ENCODE data around the gene TRMT1. TPM values are rescaled to one million over a fixed set of nuclear protein-coding genes. Genes with fewer than 3 reads are reported as not detected.

TRMT1 gene
- total and polyA plus RNA-seq, 3 donors from 2014 or later, result 35.9 to 50.0 (median 44.8) TPM

DNA sequence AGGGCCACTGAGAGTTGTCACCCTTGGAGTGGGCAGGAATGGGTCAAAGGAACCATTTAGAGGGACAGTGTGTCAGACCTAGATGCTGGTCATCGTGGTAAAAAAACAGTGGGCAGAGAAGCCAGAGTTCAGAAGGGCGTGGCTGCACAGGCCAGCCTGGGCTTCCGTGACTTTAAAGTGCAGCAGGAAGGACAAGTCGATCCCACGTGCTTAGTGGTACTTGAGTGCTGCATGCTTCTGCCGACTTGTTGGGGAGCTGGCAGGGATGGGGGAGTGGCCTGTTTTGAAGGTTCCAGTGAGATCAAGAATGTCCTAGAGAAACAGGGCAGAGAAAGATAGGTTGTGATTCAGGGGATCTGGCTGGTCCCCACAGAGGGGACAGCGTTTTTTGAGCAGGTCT, 30.9 kb downstream of the TRMT1 start:
- DNase-seq, result no peak
- Histone ChIP-seq H3K9me3 (no peaks in the 10 kb centered on the region), H3K4me3 (no peak overlapping the region), H3K27me3 (no peaks in the 10 kb centered on the region), H3K36me3 (ENCODE audit: low read depth, missing control alignments) (no peaks in the 10 kb centered on the region), H3K27ac (peak overlapping the region in 1 of 2 donors; percentile 25), H3K4me1 (peaks cover 9% of the 10 kb centered on the region)
- 38 to 44% methylated on average over 7 of the region's 7 CpGs for WGBS, 2 donors
- intact Hi-C loops (cut with DNase I; ENCODE audit: low total_unique reads), result no loop called here
- TF ChIP-seq, protein P1, sequence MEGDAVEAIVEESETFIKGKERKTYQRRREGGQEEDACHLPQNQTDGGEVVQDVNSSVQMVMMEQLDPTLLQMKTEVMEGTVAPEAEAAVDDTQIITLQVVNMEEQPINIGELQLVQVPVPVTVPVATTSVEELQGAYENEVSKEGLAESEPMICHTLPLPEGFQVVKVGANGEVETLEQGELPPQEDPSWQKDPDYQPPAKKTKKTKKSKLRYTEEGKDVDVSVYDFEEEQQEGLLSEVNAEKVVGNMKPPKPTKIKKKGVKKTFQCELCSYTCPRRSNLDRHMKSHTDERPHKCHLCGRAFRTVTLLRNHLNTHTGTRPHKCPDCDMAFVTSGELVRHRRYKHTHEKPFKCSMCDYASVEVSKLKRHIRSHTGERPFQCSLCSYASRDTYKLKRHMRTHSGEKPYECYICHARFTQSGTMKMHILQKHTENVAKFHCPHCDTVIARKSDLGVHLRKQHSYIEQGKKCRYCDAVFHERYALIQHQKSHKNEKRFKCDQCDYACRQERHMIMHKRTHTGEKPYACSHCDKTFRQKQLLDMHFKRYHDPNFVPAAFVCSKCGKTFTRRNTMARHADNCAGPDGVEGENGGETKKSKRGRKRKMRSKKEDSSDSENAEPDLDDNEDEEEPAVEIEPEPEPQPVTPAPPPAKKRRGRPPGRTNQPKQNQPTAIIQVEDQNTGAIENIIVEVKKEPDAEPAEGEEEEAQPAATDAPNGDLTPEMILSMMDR (IDR thresholded peaks at IDR 0.05), result no peak
- TF ChIP-seq POLR2A (IDR thresholded peaks at IDR 0.05), result no peak

- intact Hi-C loops (cut with DNase I; ENCODE audit: low total_unique reads), result no loop called here
- H3K27ac ChIP-seq, result no peak overlapping the region
- WGBS, 2 donors, result 84 to 88% methylated on average over 9 of the region's 9 CpGs
- H3K4me1 ChIP-seq, result peaks cover 13% of the 10 kb centered on the region
- no peaks in the 10 kb centered on the region for H3K27me3 ChIP-seq
- no peaks in the 10 kb centered on the region for H3K36me3 ChIP-seq (ENCODE audit: low read depth, missing control alignments)
- no peaks in the 10 kb centered on the region for H3K9me3 ChIP-seq
- H3K4me3 ChIP-seq, result no peak overlapping the region
- no peak for DNase-seq
- TF ChIP-seq, protein P1 (IDR thresholded peaks at IDR 0.05), result no peak
- TF ChIP-seq POLR2A (IDR thresholded peaks at IDR 0.05), result no peak
Measured at GRCh38 chr19:13083627-13084026, 32.9 kb downstream of the TRMT1 start.

- H3K9me3 ChIP-seq, result no peaks in the 10 kb centered on the region
- no peaks in the 10 kb centered on the region for H3K27me3 ChIP-seq
- no peak for DNase-seq
- no peak overlapping the region for H3K4me3 ChIP-seq
- H3K4me1 ChIP-seq, result peaks cover 20% of the 10 kb centered on the region
- TF ChIP-seq POLR2A (IDR thresholded peaks at IDR 0.05), result no peak
- TF ChIP-seq, protein P1 (IDR thresholded peaks at IDR 0.05), result no peak
- peak overlapping the region in 1 of 2 donors; percentile 50 for H3K27ac ChIP-seq
- intact Hi-C loops (cut with DNase I; ENCODE audit: low total_unique reads), result no loop called here
- H3K36me3 ChIP-seq (ENCODE audit: low read depth, missing control alignments), result no peaks in the 10 kb centered on the region
- 70 to 81% methylated on average over 6 to 7 of the region's 7 CpGs for WGBS, 2 donors
Measured at GRCh38 chr19:13083008-13083404, 33.5 kb downstream of the TRMT1 start.

GRCh38 chr19:13082192-13083007, 34.1 kb downstream of the TRMT1 start:
- peak; percentile 73 for DNase-seq
- no peak overlapping the region for H3K4me3 ChIP-seq
- peak overlapping the region in 1 of 2 donors; percentile 50 for H3K27ac ChIP-seq
- intact Hi-C loops (cut with DNase I; ENCODE audit: low total_unique reads), result no loop called here
- 57 to 70% methylated on average over 7 to 14 of the region's 14 CpGs for WGBS, 2 donors
- H3K4me1 ChIP-seq, result peaks cover 26% of the 10 kb centered on the region
- no peaks in the 10 kb centered on the region for H3K27me3 ChIP-seq
- no peak for TF ChIP-seq POLR2A (IDR thresholded peaks at IDR 0.05)
- TF ChIP-seq, protein P1 (IDR thresholded peaks at IDR 0.05), result peak in 1 of 3 experiments; percentile 18
- no peaks in the 10 kb centered on the region for H3K36me3 ChIP-seq (ENCODE audit: low read depth, missing control alignments)
- H3K9me3 ChIP-seq, result no peaks in the 10 kb centered on the region
